ENCODE measurements around the gene CARD6.
A peak's percentile ranks its signal among the peaks of the same experiment; 100 is the strongest.
"Not testable (repeated sequence)": the region's sequence is repeated elsewhere in the genome, so short reads cannot be mapped to it uniquely, and the experiment has no call there.

Gene CARD6

DNA sequence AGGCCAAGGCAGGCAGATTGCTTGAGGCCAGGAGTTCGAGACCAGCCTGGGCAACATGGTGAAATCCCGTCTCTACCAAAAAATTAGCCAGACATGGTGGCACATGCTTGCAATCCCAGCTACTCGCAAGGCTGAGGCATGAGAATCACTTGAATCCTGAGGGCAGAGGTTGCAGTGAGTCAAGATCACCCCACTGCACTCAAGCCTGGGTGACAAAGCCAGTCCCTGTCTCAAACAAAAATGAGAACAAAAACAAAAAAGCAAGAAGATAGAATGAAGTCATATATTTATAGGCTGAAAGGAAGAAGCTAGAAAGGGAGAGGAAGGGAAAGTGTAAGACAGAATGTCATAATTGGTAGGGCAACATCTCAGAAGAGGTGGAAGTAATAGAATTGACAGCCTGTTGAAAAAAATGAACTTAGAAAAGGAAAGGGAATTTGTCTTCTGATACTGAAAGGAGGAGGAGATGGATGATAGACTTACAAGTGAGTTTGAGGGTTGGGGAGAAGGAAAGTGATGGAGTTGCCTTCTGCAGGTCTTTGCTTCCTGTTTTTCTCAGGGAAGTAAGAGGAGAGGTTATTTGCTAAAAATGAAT, 32.2 kb downstream of the CARD6 start:
- no peak for DNase-seq (ENCODE audit: low read depth in 2 of 2)

DNA sequence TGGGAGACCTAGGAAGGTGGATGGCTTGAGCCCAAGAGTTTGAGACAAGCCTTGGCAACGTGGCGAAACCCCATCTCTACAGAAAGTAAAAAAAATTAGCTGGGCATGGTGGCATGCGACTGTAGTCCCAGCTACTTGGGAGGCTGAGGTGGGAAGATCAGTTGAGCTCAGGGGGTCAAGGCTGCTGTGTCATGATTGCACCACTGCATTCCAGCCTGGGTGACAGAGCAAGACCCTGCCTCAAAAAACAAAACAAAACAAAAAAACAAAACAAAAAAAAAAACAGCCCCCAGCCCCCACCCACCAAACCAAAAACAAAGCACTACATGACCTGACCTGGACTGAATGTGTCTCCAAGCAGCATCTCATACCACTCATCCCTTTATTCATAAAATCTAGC, 34.8 kb downstream of the CARD6 start:
- no peak for DNase-seq (ENCODE audit: low read depth in 2 of 2)

DNA sequence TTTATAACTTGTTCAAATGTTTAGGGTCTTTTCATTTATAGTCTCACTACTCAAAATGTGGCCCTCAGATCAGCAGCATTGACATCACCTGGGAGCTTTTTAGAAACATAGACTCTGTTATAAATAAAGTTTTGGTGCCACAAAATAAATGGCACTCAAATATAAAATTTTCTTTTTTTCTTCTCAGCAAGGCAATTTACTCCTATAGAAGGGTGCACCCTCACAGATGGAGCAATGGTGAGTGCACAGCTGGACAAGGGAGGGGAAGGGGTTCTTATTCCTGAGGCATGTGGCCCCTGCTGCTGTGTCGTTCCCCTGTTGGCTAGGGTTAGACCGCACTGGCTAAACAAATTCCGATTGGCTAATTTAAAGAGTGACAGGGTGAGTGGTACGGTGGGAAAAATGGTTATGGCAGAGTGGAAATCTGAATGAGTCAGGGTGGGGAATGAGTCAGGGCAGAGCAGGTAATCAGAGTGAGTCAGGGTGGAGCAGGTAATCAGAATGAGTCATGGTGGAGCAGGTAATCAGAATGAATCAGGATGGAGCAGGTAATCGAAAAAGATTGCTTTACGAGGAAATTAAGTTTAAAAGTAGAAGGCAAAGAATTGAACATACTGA, 36.3 kb downstream of the CARD6 start:
- DNase-seq (ENCODE audit: low read depth in 2 of 2), result peak; percentile 3 to 12

DNA sequence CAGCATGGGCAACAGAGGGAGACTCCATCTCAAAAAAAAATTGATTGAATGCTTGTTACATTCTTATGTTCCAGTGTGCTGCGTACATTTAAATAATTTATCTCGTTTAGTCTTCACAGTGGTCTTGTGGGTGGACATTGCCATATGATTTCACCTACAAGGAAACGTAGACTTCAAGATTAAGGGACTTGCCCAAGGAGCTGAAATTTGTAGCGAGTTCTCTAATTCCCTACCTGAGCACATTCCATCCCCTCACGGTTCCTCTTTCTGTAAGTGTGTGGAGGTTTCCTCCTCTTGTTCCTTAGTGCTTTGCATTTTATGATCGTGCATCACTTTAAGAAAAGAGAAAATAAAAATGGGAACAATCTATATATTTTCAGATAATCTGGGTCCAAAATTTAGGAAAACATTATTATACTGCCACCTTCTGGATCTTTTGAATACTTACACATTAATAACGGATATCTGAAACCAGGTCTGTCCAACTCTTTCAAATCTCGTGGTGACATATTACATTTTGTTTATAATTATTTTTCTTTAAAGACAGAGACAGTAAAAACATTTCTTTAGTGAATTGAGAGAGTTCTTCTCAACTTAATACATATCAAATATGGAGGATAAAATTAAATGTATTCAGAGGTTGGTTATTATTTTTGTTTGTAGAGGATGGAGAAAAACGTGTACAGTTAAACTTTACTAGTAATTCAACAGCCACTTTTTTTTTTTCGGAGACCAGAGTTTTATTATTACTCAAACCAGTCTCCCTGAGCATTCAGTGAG, 38.2 kb downstream of the CARD6 start:
- DNase-seq (ENCODE audit: low read depth in 2 of 2), result no peak

DNA sequence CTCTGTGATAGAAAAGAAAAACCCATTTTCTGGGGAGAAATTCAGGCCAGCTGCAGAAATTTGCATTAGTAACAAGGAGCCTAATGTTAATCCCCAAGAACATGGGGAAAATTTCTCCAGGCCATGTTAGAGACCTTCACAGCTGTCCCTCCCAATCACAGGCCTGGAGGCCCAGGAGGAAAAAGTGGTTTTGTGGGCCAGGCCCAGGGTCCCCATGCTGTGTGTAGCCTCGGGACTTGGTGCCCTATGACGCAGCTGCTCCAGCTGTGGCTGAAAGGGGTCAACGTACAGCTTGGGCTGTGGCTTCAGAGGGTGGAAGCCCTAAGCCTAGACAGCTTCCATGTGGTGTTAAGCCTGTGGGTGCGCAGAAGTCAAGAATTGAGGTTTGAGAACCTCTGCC, 41.1 kb downstream of the CARD6 start:
- no peak for DNase-seq (ENCODE audit: low read depth in 2 of 2)

DNA sequence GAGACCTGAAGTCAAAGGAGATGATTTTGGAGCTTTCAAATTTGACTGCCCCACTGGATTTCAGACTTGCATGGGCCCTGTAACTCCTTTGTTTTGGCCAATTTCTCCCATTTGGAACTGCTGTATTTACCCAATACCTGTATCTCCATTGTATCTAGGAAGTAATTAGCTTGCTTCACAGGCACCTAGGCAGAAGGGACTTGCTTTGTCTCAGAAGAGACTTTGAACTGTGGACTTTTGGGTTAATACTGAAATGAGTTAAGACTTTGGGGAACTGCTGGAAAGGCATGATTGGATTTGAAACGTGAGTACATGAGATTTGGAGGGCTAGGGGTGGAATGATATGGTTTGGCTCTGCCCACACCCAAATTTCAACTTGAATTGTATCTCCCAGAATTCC, 41.9 kb downstream of the CARD6 start:
- not testable (repeated sequence) for DNase-seq (ENCODE audit: low read depth in 2 of 2)

DNA sequence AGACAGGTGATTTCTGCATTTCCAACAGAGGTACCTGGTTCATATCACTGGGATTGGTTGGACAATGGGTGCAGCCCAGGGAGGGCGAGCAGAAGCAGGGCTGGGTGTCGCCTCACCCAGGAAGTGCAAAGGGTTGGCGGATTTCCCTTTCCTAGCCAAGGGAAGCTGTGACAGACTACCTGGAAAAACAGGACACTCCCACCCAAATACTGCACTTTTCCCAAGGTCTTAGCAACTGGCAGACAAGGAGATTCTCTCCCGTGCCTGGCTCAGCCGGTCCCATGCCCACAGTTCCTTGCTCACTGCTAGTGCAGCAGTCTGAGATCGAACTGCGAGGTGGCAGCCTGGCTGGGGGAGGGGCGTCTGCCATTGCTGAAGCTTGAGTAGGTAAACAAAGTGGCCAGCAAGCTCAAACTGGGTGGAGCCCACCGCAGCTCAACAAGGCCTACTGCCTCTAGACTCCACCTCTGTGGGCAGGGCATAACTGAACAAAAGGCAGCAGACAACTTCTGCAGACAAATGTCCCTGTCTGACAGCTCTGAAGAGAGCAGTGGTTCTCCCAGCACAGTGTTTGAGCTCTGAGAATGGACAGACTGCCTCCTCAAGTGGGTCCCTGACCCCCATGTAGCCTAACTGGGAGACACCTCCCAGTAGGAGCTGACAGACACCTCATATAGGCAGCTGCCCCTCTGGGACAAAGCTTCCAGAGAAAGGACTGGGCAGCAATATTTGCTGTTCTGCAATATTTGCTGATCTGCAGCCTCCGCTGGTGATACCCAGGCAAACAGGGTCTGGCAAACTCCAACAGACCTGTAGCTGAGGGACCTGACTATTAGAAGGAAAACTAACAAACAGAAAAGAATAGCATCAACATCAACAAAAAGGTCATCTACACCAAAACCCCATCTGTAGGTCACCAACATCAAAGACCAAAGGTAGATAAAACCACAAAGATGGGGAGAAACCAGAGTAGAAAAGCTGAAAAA, 54.6 kb downstream of the CARD6 start:
- not testable (repeated sequence) for DNase-seq (ENCODE audit: low read depth in 2 of 2)

DNA sequence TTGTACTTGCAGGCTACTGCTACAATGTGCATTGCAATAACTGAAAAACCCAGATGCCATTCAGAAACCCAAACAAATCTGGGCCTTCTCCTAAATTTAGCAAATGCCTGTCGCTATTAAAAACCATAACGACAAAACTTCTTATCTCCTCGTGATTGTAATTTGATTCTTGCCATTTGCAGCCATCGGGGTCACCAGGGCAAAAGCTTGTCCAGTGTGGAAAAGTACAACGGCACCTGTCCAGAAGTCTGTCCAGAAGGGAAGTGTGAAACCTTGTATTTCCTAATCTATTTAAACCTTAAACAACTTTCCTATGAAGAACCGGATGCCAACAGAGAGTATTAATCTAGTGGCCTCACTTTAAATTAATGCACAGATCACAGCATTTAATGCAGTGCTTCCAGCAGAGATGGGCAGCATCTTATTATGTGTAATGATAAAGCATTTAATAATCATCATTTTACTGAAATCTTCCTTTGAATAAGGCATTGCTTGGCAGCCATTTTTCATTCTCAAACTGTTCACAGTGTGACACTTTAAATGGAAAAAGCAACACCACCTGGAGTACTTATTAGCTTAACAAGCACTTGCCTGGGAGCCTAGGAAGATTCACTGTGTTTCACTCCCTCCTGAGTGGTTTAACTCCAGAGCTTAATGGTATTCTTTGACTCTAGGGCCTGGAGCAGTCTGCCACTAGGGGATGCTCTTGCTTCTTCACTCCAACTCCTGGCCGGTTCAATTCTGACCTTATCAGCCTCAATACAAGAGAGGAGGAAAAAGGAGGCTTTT, 63.2 kb downstream of the CARD6 start:
- peak; percentile 15 to 18 for DNase-seq (ENCODE audit: low read depth in 2 of 2)

DNA sequence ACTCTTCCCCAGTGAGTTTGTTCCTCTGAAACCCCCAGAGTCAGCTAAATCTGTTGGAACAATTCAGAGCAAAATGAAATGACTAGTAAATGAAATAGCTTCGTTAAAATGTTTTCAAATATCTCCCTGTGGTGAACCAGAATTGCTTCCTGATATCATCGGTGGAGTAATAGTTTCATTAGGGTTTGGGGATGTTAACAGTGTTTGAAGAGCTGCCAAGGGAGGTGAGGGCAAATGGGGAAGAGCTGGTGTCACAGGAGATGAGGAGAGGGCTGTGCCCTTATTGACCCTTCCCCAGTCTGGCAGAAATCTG, 63.8 kb downstream of the CARD6 start:
- DNase-seq (ENCODE audit: low read depth in 2 of 2), result no peak

DNA sequence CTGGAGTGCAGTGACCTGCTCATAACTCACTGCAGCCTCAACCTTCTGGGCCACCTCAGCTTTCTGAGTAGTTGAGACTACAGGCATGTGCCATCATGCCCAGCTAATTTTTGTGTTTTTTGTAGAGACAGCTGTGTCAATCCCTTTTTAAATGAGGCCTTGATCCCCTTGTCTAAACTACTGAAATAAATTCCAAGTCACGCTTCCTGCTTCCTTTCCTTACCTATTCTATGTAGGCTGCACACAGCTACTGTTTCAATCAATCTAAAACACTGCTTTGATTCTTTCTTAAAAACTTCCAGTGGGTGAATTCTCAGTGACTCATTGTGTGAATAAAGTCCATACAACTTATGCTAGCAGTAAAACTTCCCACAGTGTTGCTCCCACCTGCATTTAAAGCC, 65.2 kb downstream of the CARD6 start:
- no peak for DNase-seq (ENCODE audit: low read depth in 2 of 2)

DNA sequence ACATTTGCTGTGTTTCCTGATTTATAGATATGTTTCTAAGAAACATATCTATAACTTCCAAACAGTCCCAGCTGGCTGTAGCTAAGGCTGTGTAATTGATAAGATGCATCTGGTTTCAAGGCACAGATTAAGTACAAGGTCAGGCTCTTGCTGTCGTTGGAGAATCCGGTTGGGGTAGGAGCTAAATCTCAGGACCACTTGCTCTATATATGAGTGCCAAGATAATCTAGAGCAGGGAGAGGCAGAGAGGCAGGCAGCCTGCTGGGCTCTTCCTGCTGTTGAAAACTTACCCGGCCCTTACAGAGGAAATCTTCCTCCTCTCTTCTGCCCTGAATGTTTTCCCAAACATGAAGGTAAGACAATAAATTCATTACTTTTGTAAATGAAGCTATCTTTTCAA, 68.1 kb downstream of the CARD6 start, which contains the start of gene C7:
Gene C7, plus strand, starts transcription at position 234 of the 400 bp plus-strand sequence. Its CDS starts 114 bp downstream, at position 348.
- DNase-seq (ENCODE audit: low read depth in 2 of 2), result no peak

DNA sequence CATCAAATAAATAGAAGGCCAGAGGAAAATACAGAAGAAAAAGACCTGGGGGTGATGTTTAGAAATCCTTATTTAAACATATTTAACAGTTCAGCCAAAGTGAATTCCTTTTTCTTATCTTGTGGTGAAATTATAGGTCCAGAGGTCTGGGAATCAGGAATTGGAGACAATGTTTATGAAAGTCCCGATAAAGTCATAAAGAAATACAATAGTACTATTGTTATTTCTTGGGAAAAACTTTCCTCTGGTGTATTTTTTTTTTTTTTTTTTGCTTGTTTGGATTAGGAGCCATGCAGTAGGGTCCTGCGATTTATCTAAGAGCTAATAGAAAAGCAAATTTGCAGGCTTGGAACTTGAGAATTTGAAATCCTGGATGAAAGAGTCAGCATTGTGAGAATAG, 68.6 kb downstream of the CARD6 start:
- DNase-seq (ENCODE audit: low read depth in 2 of 2), result no peak

Data from stimulated activated CD4-positive, alpha-beta T cell treated with anti-CD3 and anti-CD28 coated beads, Interleukin-15, amount 100 ng/mL, for 48 hours (primary cell).